ENCODE results near the gene C1QL4.
"Not testable (repeated sequence)": the region's sequence is repeated elsewhere in the genome, so short reads cannot be mapped to it uniquely, and the experiment has no call there.

The C1QL4 gene

GRCh38 chr12:49347311-49348193 is 10.6 kb upstream of the C1QL4 start:
- peak; percentile 82 for DNase-seq

GRCh38 chr12:49346659-49347310 is 9.8 kb upstream of the C1QL4 start, which contains the start of gene DNAJC22:
Gene DNAJC22 (plus strand): TSS chr12:49346888. CDS start chr12:49348873, 1,985 bp downstream.
- no peak for DNase-seq

GRCh38 chr12:49345825-49346658 is 9.1 kb upstream of the C1QL4 start:
- no peak for DNase-seq

DNA sequence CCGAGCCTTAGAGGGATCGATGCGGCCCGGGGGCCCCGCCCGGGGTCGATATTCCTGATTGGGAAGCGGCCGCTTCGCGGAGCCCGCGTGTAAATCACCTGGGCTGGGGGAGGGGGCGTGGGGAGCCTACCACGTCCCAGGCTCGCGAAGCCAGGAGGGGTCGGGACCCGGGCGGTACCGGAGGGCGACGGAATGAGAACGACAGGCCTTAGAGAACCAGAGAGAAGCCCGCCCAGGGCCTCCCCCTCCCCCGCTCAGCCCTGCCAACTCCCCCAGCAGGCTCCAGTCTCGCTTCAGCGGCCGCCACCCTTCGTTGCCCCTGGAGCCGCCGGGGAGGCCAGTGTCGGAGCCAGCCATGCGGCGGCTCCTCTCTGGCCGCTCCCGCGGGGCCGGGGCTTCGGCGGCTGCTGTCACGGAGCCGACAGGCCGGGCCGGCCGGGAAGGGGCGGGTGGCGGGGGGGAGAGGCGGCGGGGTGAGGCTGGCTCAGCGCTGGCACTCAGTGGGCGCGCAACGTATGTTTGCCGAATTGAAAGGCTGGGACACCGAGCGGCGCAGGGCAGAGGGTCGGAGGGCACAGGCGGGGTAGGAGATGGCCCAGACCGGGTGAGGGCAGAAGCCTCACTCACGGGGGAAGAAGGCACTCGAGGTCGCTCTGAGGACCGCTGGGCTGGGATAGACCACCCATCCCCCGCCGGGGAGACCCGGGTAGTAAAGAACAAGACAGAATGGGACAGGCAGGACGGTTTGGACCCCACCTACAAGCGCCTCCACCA is 8.2 kb upstream of the C1QL4 start:
- no peak for DNase-seq

GRCh38 chr12:49344486-49345050 is 7.6 kb upstream of the C1QL4 start:
- no peak for DNase-seq

- no peak for DNase-seq
Observed at GRCh38 chr12:49342914-49343731, 6.1 kb upstream of the C1QL4 start.

GRCh38 chr12:49342066-49342913 is 5.3 kb upstream of the C1QL4 start:
- peak; percentile 81 for DNase-seq

- no peak for DNase-seq
Observed at GRCh38 chr12:49341777-49342065, 4.7 kb upstream of the C1QL4 start.

GRCh38 chr12:49340971-49341776 is 4.2 kb upstream of the C1QL4 start:
- DNase-seq, result no peak

DNA sequence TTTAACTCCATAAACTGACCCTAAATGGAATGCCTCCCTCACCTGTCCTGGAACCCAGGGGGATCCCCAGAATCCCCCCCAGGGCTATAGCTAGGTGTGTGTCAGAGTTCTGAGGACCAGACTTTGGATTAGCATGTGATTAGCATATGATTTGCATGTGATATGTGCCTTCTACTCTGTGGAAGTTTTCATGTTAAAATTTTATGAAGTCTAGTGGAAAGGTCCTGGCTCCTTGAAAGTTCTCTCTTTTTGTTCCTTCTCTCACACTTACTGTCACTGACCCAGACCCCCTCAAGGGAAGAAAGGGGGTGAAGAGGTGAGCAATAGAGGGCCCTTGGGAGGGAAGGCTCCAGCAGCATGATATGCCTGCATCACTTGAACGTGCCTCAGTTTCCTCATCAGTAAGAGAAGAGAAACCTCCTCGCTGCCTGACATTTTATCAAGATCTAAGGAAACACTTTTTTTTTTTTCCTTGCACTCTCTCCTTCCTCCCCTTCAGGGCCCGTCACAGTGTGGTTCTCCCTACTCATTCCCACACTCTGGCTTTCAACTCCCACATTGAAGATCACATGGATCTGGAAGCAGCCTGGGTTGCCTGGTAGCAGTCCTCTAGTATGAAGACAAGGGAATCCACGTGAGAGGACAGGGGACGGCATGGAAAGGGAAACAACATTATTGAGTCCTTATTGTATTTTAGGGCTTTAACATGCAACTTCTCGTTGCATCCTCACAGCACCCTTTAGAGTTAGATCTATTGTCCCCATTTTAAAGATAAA is 3.3 kb upstream of the C1QL4 start:
- no peak for DNase-seq

DNA sequence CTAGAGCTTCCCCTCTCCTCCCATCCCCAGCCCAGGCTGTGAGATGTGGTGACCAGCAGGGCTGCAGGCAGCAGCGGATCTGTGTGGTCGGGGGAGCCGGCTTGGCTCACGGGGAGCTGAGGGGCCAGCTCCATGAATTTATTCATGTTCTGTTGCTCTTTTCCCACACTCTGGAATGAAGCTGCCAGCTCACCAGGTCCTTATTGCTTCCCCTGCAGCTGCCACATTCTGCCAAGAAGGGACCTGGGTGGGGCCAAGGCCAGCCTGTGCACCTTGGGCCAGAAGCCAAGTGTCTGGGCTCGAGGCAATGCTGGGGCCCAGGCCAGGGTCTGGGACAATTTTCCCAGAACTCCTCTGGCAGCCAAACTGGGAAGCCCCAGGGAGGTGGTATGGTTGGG is 2.5 kb upstream of the C1QL4 start:
- no peak for DNase-seq

- DNase-seq, result no peak
Observed at GRCh38 chr12:49338830-49339463, 2.0 kb upstream of the C1QL4 start.

GRCh38 chr12:49335955-49336644 is 888 bp downstream of the C1QL4 start:
- no peak for DNase-seq

DNA sequence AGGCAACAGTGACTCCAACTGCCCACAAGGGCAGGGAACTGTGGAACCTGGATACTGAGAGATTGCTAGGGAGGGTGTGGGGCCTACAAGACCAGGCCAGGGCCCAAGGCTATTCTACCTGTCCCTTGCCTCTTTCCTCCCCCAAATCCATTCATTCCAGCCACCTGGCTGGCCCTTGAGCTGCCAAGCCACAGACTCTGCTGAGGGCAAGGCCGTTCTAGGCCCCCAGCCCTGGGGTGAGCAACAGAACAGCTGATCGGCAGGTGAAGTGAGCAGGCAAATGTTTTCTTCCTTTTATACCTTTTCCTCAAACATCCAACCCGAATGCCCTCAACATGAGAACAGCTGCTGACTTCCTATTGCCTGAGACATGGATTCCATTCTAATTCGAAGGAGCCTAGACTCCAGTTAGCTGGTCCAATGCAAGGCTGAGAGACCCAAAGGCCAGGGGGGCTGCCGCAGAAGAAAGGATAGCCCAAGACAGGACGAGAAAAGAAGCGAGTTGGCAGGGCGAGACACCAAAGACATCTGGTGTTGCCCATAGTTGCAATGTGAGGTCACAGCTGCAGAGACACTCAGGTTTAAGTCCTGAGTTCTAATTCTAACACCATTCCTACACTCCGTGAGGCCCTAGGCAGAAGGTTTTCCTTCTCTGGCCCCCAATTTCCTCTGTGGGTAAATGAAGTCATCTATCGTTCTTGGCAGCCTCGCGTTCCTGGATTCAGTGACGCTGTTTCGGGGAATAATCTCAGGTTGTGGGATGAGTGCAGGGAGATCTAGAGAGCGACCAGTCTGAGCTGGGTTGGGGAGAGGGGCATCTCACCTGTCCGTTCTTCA is 1.7 kb downstream of the C1QL4 start:
- no peak for DNase-seq

DNA sequence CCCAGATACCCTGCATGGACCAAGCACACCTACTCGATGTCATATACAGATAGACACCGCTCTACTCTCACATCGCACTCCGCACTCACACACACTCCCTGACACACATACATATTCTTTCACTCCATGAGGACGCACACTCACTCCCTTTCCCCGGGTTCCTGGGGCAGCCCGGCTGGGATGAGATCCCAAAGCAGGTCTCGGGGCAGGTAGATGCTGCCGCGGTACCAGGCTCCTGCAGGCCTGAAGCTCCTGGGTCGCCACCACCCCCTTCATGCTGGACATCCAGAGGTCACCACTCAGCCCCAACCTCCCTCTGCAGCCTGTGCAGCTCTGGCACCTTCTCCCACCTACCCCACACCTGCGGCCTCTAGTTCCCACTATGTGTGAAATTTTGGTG is 2.3 kb downstream of the C1QL4 start:
- DNase-seq, result no peak

DNA sequence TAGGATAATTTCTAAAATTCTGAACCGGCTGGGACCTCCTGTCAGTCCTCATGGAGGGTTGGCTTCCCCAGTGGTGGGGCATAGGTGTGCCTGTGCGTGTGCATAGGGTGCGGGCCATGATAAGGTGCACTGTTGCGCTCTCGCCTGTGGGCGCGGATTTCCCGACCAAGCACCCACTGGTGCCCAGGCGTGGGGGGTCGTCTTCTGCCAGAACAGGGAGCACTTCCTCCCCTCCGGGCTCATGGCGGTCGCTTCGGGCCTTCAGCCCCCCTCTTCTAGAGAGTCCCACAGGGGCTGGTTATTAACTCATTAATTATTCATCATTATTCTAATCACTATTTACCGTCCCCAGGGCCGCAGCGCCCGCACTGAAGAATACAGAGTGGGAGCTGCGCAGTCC is 2.8 kb downstream of the C1QL4 start:
- DNase-seq, result no peak

- not testable (repeated sequence) for DNase-seq
Observed at GRCh38 chr12:49333778-49334177, 3.2 kb downstream of the C1QL4 start.

Data from fibroblast of skin of right biceps (primary cell).